Chondrocyte (in vitro differentiated cells): ENCODE data around the gene TTC16. TPM values are rescaled to one million over a fixed set of nuclear protein-coding genes. Genes with fewer than 3 reads are reported as not detected.
A peak's percentile ranks its signal among the peaks of the same experiment; 100 is the strongest.
"Not testable (repeated sequence)": the region's sequence is repeated elsewhere in the genome, so short reads cannot be mapped to it uniquely, and the experiment has no call there.

ENCODE experiments used
- DNase-seq: peaks from one replicate; pipeline ENCODE4 v3.0.0; 2021; ENCODE audit warnings: mixed read lengths, low spot score
- H3K27ac Mint-ChIP-seq: one replicate; pipeline ENCODE4 v1.8.0; 2021; ENCODE audit warnings: mild to moderate bottlenecking, moderate library complexity, mixed read lengths; ENCODE audit not compliant: unreplicated experiment
- H3K27me3 Mint-ChIP-seq: 2 replicates; pipeline ENCODE4 v1.8.0; 2021; ENCODE audit warnings: low read depth, mixed read lengths
- H3K36me3 Mint-ChIP-seq: 2 replicates; pipeline ENCODE4 v1.8.0; 2021; ENCODE audit warnings: low read depth, mixed read lengths
- H3K4me1 Mint-ChIP-seq: 2 replicates; pipeline ENCODE4 v1.8.0; 2021; ENCODE audit warnings: low read depth, mild to moderate bottlenecking, mixed read lengths
- H3K4me3 Mint-ChIP-seq: one replicate; pipeline ENCODE4 v1.8.0; 2021; ENCODE audit warnings: mild to moderate bottlenecking, moderate library complexity, mixed read lengths; ENCODE audit not compliant: unreplicated experiment
- H3K9me3 Mint-ChIP-seq: 2 replicates; pipeline ENCODE4 v1.8.0; 2021; ENCODE audit warnings: low read depth, mixed read lengths
- CTCF ChIP-seq: fragments of 200-600 bp; sonication (generic); IDR thresholded peaks from 2 replicates; pipeline ENCODE4 v1.5.0; 2021; ENCODE audit warnings: antibody characterized with exemption, mild to moderate bottlenecking, moderate library complexity
- total RNA-seq: library from RNA; stranded (reverse); gene quantifications from 3 replicates; pipeline ENCODE4 v1.2.1, GENCODE V29; 2021

The TTC16 gene
- total RNA-seq, 1 donor from 2014 or later: not detected

GRCh38 chr9:127778280-127779135 is 62.6 kb downstream of the TTC16 start, which contains the start of gene SH2D3C:
Gene SH2D3C (minus strand): TSS chr9:127778666. CDS start chr9:127778627, 39 bp downstream.
- H3K27ac Mint-ChIP-seq: peak within 1 kb of the TSS; percentile 75

GRCh38 chr9:127779136-127779981 is 63.5 kb downstream of the TTC16 start:
- DNase-seq: no peak
- H3K9me3 Mint-ChIP-seq: no peaks in the 10 kb centered on the region
- TF ChIP-seq CTCF: no peak
- peaks cover 10% of the 10 kb centered on the region for H3K4me1 Mint-ChIP-seq
- no peaks in the 10 kb centered on the region for H3K36me3 Mint-ChIP-seq
- peak overlapping the region; percentile 75 for H3K27ac Mint-ChIP-seq
- no peak overlapping the region for H3K4me3 Mint-ChIP-seq
- H3K27me3 Mint-ChIP-seq: no peaks in the 10 kb centered on the region

More at GRCh38 chr9:127778280-127779135, 62.6 kb downstream of the TTC16 start, which contains the start of gene SH2D3C:
- no peak for DNase-seq
- Mint-ChIP-seq H3K27me3 (no peaks in the 10 kb centered on the region), H3K4me1 (peaks cover 10% of the 10 kb centered on the region), H3K36me3 (no peaks in the 10 kb centered on the region), H3K4me3 (peak within 1 kb of the TSS; percentile 13), H3K9me3 (no peaks in the 10 kb centered on the region)
- TF ChIP-seq CTCF: no peak

DNA sequence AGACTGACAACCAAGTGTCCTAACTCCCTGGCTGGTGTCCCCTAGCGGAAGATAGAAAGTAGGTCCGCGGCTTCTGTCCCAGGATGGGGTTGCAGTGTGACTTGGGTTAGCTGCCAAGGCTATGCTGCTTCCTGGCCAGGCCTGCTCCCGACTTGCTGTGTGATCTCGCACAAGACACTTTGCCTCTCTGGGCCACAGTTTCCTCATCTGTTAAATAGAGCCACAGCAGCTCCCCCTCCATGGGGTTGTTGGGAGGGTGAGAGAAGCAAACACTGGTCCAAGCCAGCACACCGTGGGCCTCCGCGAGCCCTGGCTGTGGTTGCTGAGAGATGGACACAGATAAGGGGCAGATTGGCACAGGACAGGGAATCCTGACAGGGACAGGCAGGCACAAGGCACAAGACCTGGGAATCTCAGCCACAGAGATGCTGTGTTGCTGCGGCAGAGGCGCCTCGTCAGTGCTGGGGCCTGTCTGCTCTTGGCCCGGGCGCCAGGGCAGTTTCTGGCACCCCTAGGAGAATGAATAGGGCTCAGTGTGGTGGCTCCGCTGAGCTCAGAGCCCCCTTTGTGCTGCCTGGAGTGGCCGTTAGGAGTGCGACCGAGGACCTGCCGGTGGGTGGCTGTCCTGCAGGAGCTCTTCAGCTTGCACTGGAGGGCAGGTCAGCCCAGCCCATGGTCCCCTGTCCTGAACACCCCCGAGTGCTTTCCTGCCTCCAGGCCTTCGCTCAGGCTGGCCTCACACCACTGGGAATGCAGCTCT is 64.4 kb downstream of the TTC16 start:
- Mint-ChIP-seq H3K27ac (no peak overlapping the region), H3K4me1 (peaks cover 10% of the 10 kb centered on the region), H3K27me3 (no peaks in the 10 kb centered on the region), H3K4me3 (no peak overlapping the region), H3K36me3 (no peaks in the 10 kb centered on the region), H3K9me3 (no peaks in the 10 kb centered on the region)
- TF ChIP-seq CTCF: no peak
- DNase-seq: no peak

GRCh38 chr9:127780909-127781308 is 65.0 kb downstream of the TTC16 start:
- H3K9me3 Mint-ChIP-seq, H3K27me3 Mint-ChIP-seq, H3K4me1 Mint-ChIP-seq, H3K27ac Mint-ChIP-seq, H3K4me3 Mint-ChIP-seq, H3K36me3 Mint-ChIP-seq, DNase-seq: not testable (repeated sequence)

Other genes starting within 250 kb of the TTC16 start
- 40.7 to 45.3 TPM (median 41.6 TPM) in 3 replicates for gene STXBP1, start 103.8 kb upstream of the TTC16 start, total RNA-seq
- 0.27 TPM in 1 of 3 replicates, not detected in the others for gene CFAP157, start 9.1 kb upstream of the TTC16 start, total RNA-seq
- gene PTRH1, start 416 bp upstream of the TTC16 start, total RNA-seq: 11.0 to 13.3 TPM (median 11.2 TPM) in 3 replicates
- 6.1 to 8.1 TPM (median 6.4 TPM) in 3 replicates for gene TOR2A, start 19.2 kb downstream of the TTC16 start, total RNA-seq
- gene SH2D3C, start 62.6 kb downstream of the TTC16 start, total RNA-seq: 2.5 to 9.9 TPM (median 9.4 TPM) in 3 replicates
- 54.9 to 67.6 TPM (median 60.3 TPM) in 3 replicates for gene CDK9, start 70.0 kb downstream of the TTC16 start, total RNA-seq
- gene FPGS, start 86.8 kb downstream of the TTC16 start, total RNA-seq: 50.8 to 52.8 TPM (median 50.8 TPM) in 3 replicates
- gene ENG, start 138.6 kb downstream of the TTC16 start, total RNA-seq: 81.3 to 101 TPM (median 89.5 TPM) in 3 replicates
- 75.3 to 83.8 TPM (median 77.2 TPM) in 3 replicates for gene AK1, start 161.6 kb downstream of the TTC16 start, total RNA-seq
- gene ST6GALNAC6, start 183.5 kb downstream of the TTC16 start, total RNA-seq: 45.5 to 54.3 TPM (median 47.5 TPM) in 3 replicates
- 22.2 to 25.5 TPM (median 24.4 TPM) in 3 replicates for gene ST6GALNAC4, start 201.0 kb downstream of the TTC16 start, total RNA-seq
- 1.4 to 4.3 TPM (median 2.7 TPM) in 3 replicates for gene PIP5KL1, start 214.7 kb downstream of the TTC16 start, total RNA-seq
- 26.3 to 28.9 TPM (median 27.8 TPM) in 3 replicates for gene DPM2, start 221.8 kb downstream of the TTC16 start, total RNA-seq